C4-2B (cell line): Measurements from ENCODE around the gene PER1.

ENCODE experiments used
- H3K27ac ChIP-seq: fragments of 450-650 bp; 2 replicates; pipeline ENCODE4 v1.5.1; 2017
- CTCF ChIP-seq: fragments of 450-650 bp; conservative IDR thresholded peaks from 2 replicates; pipeline ENCODE4 v1.5.1; 2017; ENCODE audit warnings: mild to moderate bottlenecking
- ZFX ChIP-seq: fragments of 450-650 bp; IDR thresholded peaks from 2 replicates; pipeline ENCODE4 v1.6.1; 2017

PER1 gene

GRCh38 chr17:8140065-8141029 is 11.9 kb downstream of the PER1 start:
- peak overlapping the region; percentile 58; the same call in 1 of the 2 replicates for H3K27ac ChIP-seq
- no peak for TF ChIP-seq CTCF
- TF ChIP-seq ZFX: no peak

GRCh38 chr17:8138672-8139371 is 13.4 kb downstream of the PER1 start:
- H3K27ac ChIP-seq: peak overlapping the region; percentile 58
- TF ChIP-seq CTCF (peak; percentile 96), ZFX (no peak)

- TF ChIP-seq CTCF: no peak
- TF ChIP-seq ZFX: no peak
- H3K27ac ChIP-seq: peak overlapping the region; percentile 58
These were observed 13.9 kb downstream of the PER1 start for GRCh38 chr17:8138374-8138671.

GRCh38 chr17:8137645-8138373 is 14.4 kb downstream of the PER1 start:
- peak overlapping the region; percentile 58 for H3K27ac ChIP-seq
- no peak for TF ChIP-seq CTCF
- TF ChIP-seq ZFX: no peak

- no peak for TF ChIP-seq CTCF
- no peak overlapping the region for H3K27ac ChIP-seq
These were observed 18.3 kb downstream of the PER1 start for GRCh38 chr17:8133941-8134340.

GRCh38 chr17:8133399-8133798 is 18.8 kb downstream of the PER1 start:
- TF ChIP-seq CTCF: no peak
- TF ChIP-seq ZFX: no peak
- no peak overlapping the region for H3K27ac ChIP-seq
